ENCODE results near the gene PGAM1.

PGAM1 gene

DNA sequence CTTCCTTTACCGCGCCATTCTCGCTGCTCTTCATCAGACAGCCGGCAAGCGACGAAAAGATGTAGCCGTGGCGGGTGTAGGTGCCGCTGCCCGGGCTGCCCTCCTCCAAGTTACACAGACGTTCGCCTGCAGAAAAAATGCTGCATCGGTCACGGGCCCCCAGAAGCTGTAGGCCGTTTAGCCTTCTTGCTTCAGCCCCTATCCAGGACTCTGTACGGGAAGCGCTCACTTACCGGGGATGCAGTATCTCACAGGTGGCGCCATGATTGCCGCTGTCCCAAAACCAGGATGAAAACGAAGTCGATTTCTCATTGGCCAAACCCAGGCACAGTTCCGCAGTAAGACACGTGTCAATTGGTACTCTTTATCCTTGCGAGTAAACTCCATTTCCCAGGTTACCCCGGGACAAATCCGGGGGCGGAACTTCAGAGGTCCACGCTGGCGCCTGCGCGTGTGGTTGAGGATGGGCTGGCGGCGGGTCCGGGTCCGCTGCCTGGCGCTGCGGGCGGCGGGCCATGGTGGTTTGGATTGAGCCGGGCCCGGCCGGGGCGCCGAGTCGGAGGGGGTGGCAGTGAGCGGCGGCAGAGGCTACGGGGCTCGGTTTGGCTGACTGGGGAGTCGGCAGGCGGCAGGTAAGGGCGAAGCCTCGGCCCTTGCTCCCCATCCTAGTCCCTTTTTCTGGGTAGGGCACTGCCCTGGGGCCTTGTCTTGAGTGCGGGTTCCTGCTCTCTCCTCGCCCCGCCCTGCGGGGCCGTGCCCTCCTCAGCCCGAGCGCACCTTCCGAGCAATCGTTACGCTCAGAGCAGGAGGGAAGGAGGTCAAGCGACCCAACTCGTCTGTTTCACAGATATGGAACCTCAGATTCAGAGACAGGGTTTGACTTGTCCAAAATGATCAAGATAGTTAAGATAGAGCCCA is 20.0 kb downstream of the PGAM1 start, which contains the start of the genes EXOSC1 and ZDHHC16:
EXOSC1 (minus strand) TSS at position 285 of the 918 bp plus-strand sequence; CDS start at position 264, 21 bp downstream.
ZDHHC16 (plus strand) TSS at position 454 of the 918 bp plus-strand sequence. CDS start 5,501 bp downstream, outside the sequence.
- peak within 1 kb of the TSS; percentile 25 for H3K27ac ChIP-seq (replicated peaks; ENCODE audit: low read length)
- peak within 1 kb of the TSS; percentile 86 for H2AK5ac ChIP-seq (ENCODE audit: low read depth, low read length)
- no peak within 1 kb of the TSS for H2BK120ac ChIP-seq (ENCODE audit: low read depth, low read length)
- DNase-seq (ENCODE audit: low spot score), result peak; percentile 93
- H4K8ac ChIP-seq (ENCODE audit: low read depth, low read length), result no peak within 1 kb of the TSS
- peak within 1 kb of the TSS; percentile 96 for H3K18ac ChIP-seq (ENCODE audit: low read length)
- H3K27me3 ChIP-seq (ENCODE audit: control insufficient read depth in 3 of 3, insufficient read depth in 3 of 3, low read depth in 1 of 3, low read length in 3 of 3), result no peaks in the 10 kb centered on the region
- no peak within 1 kb of the TSS for H3K4ac ChIP-seq (ENCODE audit: low read length)
- H3K9ac ChIP-seq (ENCODE audit: low read depth, low read length, poor library complexity), result peak within 1 kb of the TSS; percentile 93
- H3K36me3 ChIP-seq (replicated peaks in 1 of 2; ENCODE audit: control insufficient read depth in 2 of 2, insufficient read depth in 2 of 2, low read length in 2 of 2), result peaks cover 5 to 38% of the 10 kb centered on the region in 2 donors
- H3K9me3 ChIP-seq (replicated peaks in 1 of 2; ENCODE audit: control insufficient read depth in 2 of 2, insufficient read depth in 1 of 2, low read depth in 1 of 2, low read length in 2 of 2), result no peaks in the 10 kb centered on the region
- H2BK5ac ChIP-seq (ENCODE audit: low read length), result peak within 1 kb of the TSS; percentile 90
- peak within 1 kb of the TSS; percentile 95 for H2AFZ ChIP-seq (ENCODE audit: low read length)
- no peak within 1 kb of the TSS for H2BK15ac ChIP-seq (ENCODE audit: low read length)
- WGBS, 2 donors (ENCODE audit: extremely low coverage in 2 of 2, insufficient read length in 2 of 2, insufficient replicate concordance in 1 of 2), result no CpG with 5 or more reads among the region's 66 CpGs
- peak within 1 kb of the TSS; percentile 86 for H3K23ac ChIP-seq (ENCODE audit: low read depth, low read length, poor library complexity)
- H2BK12ac ChIP-seq (ENCODE audit: low read length), result no peak within 1 kb of the TSS
- peak within 1 kb of the TSS; percentile 80 to 95 for H3K4me3 ChIP-seq (ENCODE audit: low read length in 2 of 2)
- H3K79me1 ChIP-seq (ENCODE audit: low read depth, low read length), result peaks cover 7% of the 10 kb centered on the region
- no peak within 1 kb of the TSS for H4K91ac ChIP-seq (ENCODE audit: low read depth, low read length, poor library complexity)
- peak within 1 kb of the TSS; percentile 75 for H3K4me2 ChIP-seq (ENCODE audit: insufficient read depth, low read length, poor library complexity, severe bottlenecking)
- no peak within 1 kb of the TSS for H3K14ac ChIP-seq (ENCODE audit: low read length)
- H3K4me1 ChIP-seq (ENCODE audit: control insufficient read depth in 2 of 2, insufficient read depth in 1 of 2, low read depth in 1 of 2, low read length in 2 of 2), result peaks cover 10 to 14% of the 10 kb centered on the region in 2 donors

DNA sequence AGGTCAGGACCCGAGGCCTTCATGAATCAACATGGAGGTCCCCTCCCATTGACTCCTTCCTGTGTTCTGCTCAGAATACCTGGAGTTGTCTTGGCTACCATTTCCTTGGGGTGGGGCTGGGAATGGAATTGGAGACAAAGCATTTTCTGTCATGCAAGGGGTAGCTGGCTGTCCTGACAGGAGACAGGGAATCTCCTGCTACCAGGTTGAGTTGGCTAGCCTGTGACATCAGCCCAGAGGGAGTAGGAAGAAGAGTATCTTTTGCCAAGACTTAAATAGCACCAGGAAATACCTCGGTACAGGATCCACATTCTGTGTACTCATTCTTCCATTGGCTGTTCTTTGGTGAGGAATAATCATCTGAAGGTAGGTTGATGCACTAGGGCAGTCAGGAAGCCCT is 24.8 kb downstream of the PGAM1 start:
- Histone ChIP-seq H3K9ac (ENCODE audit: low read depth, low read length, poor library complexity) (no peak overlapping the region), H3K27me3 (ENCODE audit: control insufficient read depth in 3 of 3, insufficient read depth in 3 of 3, low read depth in 1 of 3, low read length in 3 of 3) (no peaks in the 10 kb centered on the region), H3K36me3 (replicated peaks in 1 of 2; ENCODE audit: control insufficient read depth in 2 of 2, insufficient read depth in 2 of 2, low read length in 2 of 2) (peaks cover 26 to 64% of the 10 kb centered on the region in 2 donors), H3K23ac (ENCODE audit: low read depth, low read length, poor library complexity) (no peak overlapping the region), H2BK15ac (ENCODE audit: low read length) (no peak overlapping the region), H3K27ac (replicated peaks; ENCODE audit: low read length) (no peak overlapping the region), H2BK120ac (ENCODE audit: low read depth, low read length) (no peak overlapping the region), H4K91ac (ENCODE audit: low read depth, low read length, poor library complexity) (no peak overlapping the region), H3K4me3 (ENCODE audit: low read length in 2 of 2) (no peak overlapping the region), H3K14ac (ENCODE audit: low read length) (no peak overlapping the region), H2BK5ac (ENCODE audit: low read length) (no peak overlapping the region), H2BK12ac (ENCODE audit: low read length) (no peak overlapping the region), H3K4me2 (ENCODE audit: insufficient read depth, low read length, poor library complexity, severe bottlenecking) (no peak overlapping the region), H4K8ac (ENCODE audit: low read depth, low read length) (no peak overlapping the region), H3K18ac (ENCODE audit: low read length) (no peak overlapping the region), H2AK5ac (ENCODE audit: low read depth, low read length) (no peak overlapping the region), H2AFZ (ENCODE audit: low read length) (no peak overlapping the region), H3K4me1 (ENCODE audit: control insufficient read depth in 2 of 2, insufficient read depth in 1 of 2, low read depth in 1 of 2, low read length in 2 of 2) (peaks cover 10 to 13% of the 10 kb centered on the region in 2 donors), H3K4ac (ENCODE audit: low read length) (no peak overlapping the region), H3K9me3 (replicated peaks in 1 of 2; ENCODE audit: control insufficient read depth in 2 of 2, insufficient read depth in 1 of 2, low read depth in 1 of 2, low read length in 2 of 2) (no peaks in the 10 kb centered on the region), H3K79me1 (ENCODE audit: low read depth, low read length) (peaks cover 11% of the 10 kb centered on the region)
- no CpG with 5 or more reads among the region's 2 CpGs for WGBS, 2 donors (ENCODE audit: extremely low coverage in 2 of 2, insufficient read length in 2 of 2, insufficient replicate concordance in 1 of 2)
- no peak for DNase-seq (ENCODE audit: low spot score)

DNA sequence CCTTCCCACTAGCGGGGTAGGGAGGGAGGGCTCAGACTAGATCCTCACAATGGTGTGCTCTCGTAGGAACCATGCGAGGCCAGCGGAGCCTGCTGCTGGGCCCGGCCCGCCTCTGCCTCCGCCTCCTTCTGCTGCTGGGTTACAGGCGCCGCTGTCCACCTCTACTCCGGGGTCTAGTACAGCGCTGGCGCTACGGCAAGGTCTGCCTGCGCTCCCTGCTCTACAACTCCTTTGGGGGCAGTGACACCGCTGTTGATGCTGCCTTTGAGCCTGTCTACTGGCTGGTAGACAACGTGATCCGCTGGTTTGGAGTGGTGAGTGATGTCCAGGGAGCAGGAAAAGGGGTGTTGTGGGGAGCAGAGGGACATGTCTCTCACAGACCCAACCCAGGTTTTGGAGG is 25.6 kb downstream of the PGAM1 start:
- H2BK15ac ChIP-seq (ENCODE audit: low read length), result no peak overlapping the region
- H3K18ac ChIP-seq (ENCODE audit: low read length), result no peak overlapping the region
- H3K36me3 ChIP-seq (replicated peaks in 1 of 2; ENCODE audit: control insufficient read depth in 2 of 2, insufficient read depth in 2 of 2, low read length in 2 of 2), result peaks cover 27 to 71% of the 10 kb centered on the region in 2 donors
- H2BK120ac ChIP-seq (ENCODE audit: low read depth, low read length), result no peak overlapping the region
- H3K27me3 ChIP-seq (ENCODE audit: control insufficient read depth in 3 of 3, insufficient read depth in 3 of 3, low read depth in 1 of 3, low read length in 3 of 3), result no peaks in the 10 kb centered on the region
- no peak overlapping the region for H3K9ac ChIP-seq (ENCODE audit: low read depth, low read length, poor library complexity)
- peak overlapping the region; percentile 20 for H2BK5ac ChIP-seq (ENCODE audit: low read length)
- H4K8ac ChIP-seq (ENCODE audit: low read depth, low read length), result no peak overlapping the region
- DNase-seq (ENCODE audit: low spot score), result no peak
- no peak overlapping the region for H2AK5ac ChIP-seq (ENCODE audit: low read depth, low read length)
- no peak overlapping the region for H3K4me2 ChIP-seq (ENCODE audit: insufficient read depth, low read length, poor library complexity, severe bottlenecking)
- no peak overlapping the region for H2BK12ac ChIP-seq (ENCODE audit: low read length)
- H3K4ac ChIP-seq (ENCODE audit: low read length), result no peak overlapping the region
- H3K9me3 ChIP-seq (replicated peaks in 1 of 2; ENCODE audit: control insufficient read depth in 2 of 2, insufficient read depth in 1 of 2, low read depth in 1 of 2, low read length in 2 of 2), result no peaks in the 10 kb centered on the region
- H3K4me1 ChIP-seq (ENCODE audit: control insufficient read depth in 2 of 2, insufficient read depth in 1 of 2, low read depth in 1 of 2, low read length in 2 of 2), result peaks cover 10 to 13% of the 10 kb centered on the region in 2 donors
- no peak overlapping the region for H3K23ac ChIP-seq (ENCODE audit: low read depth, low read length, poor library complexity)
- peaks cover 11% of the 10 kb centered on the region for H3K79me1 ChIP-seq (ENCODE audit: low read depth, low read length)
- H4K91ac ChIP-seq (ENCODE audit: low read depth, low read length, poor library complexity), result no peak overlapping the region
- no peak overlapping the region for H3K4me3 ChIP-seq (ENCODE audit: low read length in 2 of 2)
- no CpG with 5 or more reads among the region's 17 CpGs for WGBS, 2 donors (ENCODE audit: extremely low coverage in 2 of 2, insufficient read length in 2 of 2, insufficient replicate concordance in 1 of 2)
- no peak overlapping the region for H3K27ac ChIP-seq (replicated peaks; ENCODE audit: low read length)
- no peak overlapping the region for H2AFZ ChIP-seq (ENCODE audit: low read length)
- H3K14ac ChIP-seq (ENCODE audit: low read length), result no peak overlapping the region

DNA sequence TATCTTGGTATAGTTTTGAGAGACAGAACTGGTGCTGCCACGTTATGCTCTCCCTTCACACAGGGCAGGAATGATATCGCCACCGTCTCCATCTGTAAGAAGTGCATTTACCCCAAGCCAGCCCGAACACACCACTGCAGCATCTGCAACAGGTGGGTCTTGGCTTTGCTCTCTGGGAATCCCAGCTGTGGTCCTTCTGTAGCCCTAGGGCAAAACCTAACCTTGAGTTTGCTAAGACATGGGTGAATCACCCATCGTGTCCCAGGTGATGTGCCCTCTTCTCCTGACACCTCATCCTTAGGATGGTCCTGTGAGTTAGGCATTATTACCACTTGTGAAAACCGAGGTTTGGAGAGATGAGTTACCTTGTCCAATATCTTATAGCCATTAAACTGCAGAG is 26.4 kb downstream of the PGAM1 start:
- peaks cover 34 to 77% of the 10 kb centered on the region in 2 donors for H3K36me3 ChIP-seq (replicated peaks in 1 of 2; ENCODE audit: control insufficient read depth in 2 of 2, insufficient read depth in 2 of 2, low read length in 2 of 2)
- peaks cover 10% of the 10 kb centered on the region for H3K79me1 ChIP-seq (ENCODE audit: low read depth, low read length)
- no peak overlapping the region for H2AFZ ChIP-seq (ENCODE audit: low read length)
- no peak overlapping the region for H4K91ac ChIP-seq (ENCODE audit: low read depth, low read length, poor library complexity)
- no peak overlapping the region for H4K8ac ChIP-seq (ENCODE audit: low read depth, low read length)
- H2BK120ac ChIP-seq (ENCODE audit: low read depth, low read length), result no peak overlapping the region
- WGBS, 2 donors (ENCODE audit: extremely low coverage in 2 of 2, insufficient read length in 2 of 2, insufficient replicate concordance in 1 of 2), result no CpG with 5 or more reads among the region's 6 CpGs
- H3K27me3 ChIP-seq (ENCODE audit: control insufficient read depth in 3 of 3, insufficient read depth in 3 of 3, low read depth in 1 of 3, low read length in 3 of 3), result no peaks in the 10 kb centered on the region
- H3K9me3 ChIP-seq (replicated peaks in 1 of 2; ENCODE audit: control insufficient read depth in 2 of 2, insufficient read depth in 1 of 2, low read depth in 1 of 2, low read length in 2 of 2), result no peaks in the 10 kb centered on the region
- H2AK5ac ChIP-seq (ENCODE audit: low read depth, low read length), result no peak overlapping the region
- H3K14ac ChIP-seq (ENCODE audit: low read length), result no peak overlapping the region
- H3K18ac ChIP-seq (ENCODE audit: low read length), result no peak overlapping the region
- H3K4me1 ChIP-seq (ENCODE audit: control insufficient read depth in 2 of 2, insufficient read depth in 1 of 2, low read depth in 1 of 2, low read length in 2 of 2), result peaks cover 7 to 13% of the 10 kb centered on the region in 2 donors
- no peak overlapping the region for H2BK5ac ChIP-seq (ENCODE audit: low read length)
- no peak overlapping the region for H3K4me2 ChIP-seq (ENCODE audit: insufficient read depth, low read length, poor library complexity, severe bottlenecking)
- H2BK15ac ChIP-seq (ENCODE audit: low read length), result no peak overlapping the region
- DNase-seq (ENCODE audit: low spot score), result no peak
- H3K27ac ChIP-seq (replicated peaks; ENCODE audit: low read length), result no peak overlapping the region
- no peak overlapping the region for H3K4me3 ChIP-seq (ENCODE audit: low read length in 2 of 2)
- no peak overlapping the region for H3K4ac ChIP-seq (ENCODE audit: low read length)
- no peak overlapping the region for H2BK12ac ChIP-seq (ENCODE audit: low read length)
- H3K23ac ChIP-seq (ENCODE audit: low read depth, low read length, poor library complexity), result no peak overlapping the region
- no peak overlapping the region for H3K9ac ChIP-seq (ENCODE audit: low read depth, low read length, poor library complexity)

Measured in neuronal stem cell (in vitro differentiated cells).